HG03139 (cell line): Measurements from ENCODE around the gene PRDM13.
A peak's percentile ranks its signal among the peaks of the same experiment; 100 is the strongest.
"Not testable (repeated sequence)": the region's sequence is repeated elsewhere in the genome, so short reads cannot be mapped to it uniquely, and the experiment has no call there.

Experiments
- ATAC-seq: cut with Tn5 transposase; IDR thresholded peaks from one replicate; pipeline ENCODE4 v1.9.1; 2021; ENCODE audit not compliant: unreplicated experiment

Gene PRDM13

GRCh38 chr6:99606656-99607415, at the start of gene PRDM13:
Gene PRDM13, plus strand, starts transcription at chr6:99606833. Its CDS starts 202 bp downstream, at chr6:99607035.
- ATAC-seq = no peak

- no peak for ATAC-seq
Measured at GRCh38 chr6:99559057-99559456, 47.6 kb upstream of the PRDM13 start.

- ATAC-seq = no peak
Measured at GRCh38 chr6:99560668-99561067, 46.0 kb upstream of the PRDM13 start.

- ATAC-seq = no peak
Measured at GRCh38 chr6:99563056-99563723, 43.4 kb upstream of the PRDM13 start.

DNA sequence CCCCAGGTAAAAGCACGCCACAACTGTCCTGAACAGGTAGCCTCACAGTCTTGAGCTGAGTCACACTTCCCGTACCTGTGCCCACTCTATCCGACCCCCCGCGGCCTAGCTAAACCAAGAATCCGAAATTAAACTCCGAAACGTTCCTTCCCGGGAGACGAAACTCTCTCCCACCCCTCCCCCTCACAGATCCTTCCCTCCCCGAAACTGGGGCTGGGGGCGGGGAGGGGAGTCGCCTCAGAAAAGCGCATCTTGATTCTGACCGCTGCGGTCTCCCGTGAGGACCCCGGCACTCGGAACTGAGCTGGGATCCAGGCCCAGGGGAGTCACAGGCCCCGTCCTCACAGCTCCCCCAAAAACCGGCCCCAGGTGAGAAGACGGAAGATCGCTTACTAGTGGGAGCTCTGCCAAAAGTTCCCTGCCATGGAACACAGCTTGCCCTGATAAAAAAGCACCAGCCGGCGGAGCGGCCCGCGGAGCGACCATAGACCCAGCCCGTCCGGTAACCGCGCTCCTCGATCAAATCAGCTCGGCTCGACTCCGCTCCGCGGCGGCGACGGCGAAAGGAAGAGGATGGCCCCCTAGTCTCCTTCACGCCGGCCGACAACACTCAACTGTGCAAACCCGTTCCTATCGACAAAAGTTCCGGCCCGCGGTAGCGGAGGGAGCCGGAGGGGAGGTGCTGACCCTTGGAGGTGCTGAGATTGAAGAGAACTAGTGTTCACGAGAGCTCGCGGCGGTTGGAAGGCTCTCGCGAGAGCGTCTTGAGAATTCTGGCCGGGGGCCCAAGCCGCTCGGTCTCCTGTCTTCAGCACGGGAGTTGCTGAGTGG, 38.3 kb upstream of the PRDM13 start, which contains the start of gene CCNC:
Gene CCNC (minus strand): TSS at position 558 of the 831 bp plus-strand sequence. CDS start 133 bp downstream, at position 425.
- ATAC-seq = peak; percentile 98

DNA sequence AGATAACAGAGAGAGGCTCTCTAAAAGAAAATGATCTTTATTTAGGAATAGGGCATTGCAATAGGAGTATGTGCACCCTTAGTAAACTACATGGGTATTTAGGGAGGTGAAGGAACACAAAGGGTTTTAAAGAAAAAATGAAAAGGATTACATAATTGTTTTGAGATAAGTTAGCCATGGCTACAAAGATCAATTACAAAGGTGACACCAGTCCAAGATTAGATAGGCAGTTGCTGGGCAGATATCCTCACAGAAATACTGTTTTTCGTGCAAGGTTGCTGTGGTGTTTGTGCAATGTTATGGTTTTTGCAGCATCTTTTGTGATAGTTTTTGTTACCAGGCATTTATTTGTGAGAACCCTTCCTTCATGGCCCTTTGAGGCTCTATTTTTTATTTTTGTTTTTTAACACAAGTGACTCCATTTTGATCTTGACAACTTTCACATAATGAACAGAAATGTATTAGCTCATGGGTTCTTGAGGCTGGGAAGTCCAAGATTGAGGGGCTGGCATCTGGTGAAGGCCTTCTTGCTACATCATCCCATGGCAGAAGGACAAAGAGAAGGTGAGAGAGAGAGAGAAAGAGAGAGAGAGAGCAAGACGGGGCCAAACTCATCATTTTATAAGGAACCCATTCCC, 32.5 kb upstream of the PRDM13 start:
- ATAC-seq = no peak

- no peak for ATAC-seq
Measured at GRCh38 chr6:99575544-99576227, 30.9 kb upstream of the PRDM13 start.

GRCh38 chr6:99579781-99580180, 26.9 kb upstream of the PRDM13 start:
- ATAC-seq = no peak

DNA sequence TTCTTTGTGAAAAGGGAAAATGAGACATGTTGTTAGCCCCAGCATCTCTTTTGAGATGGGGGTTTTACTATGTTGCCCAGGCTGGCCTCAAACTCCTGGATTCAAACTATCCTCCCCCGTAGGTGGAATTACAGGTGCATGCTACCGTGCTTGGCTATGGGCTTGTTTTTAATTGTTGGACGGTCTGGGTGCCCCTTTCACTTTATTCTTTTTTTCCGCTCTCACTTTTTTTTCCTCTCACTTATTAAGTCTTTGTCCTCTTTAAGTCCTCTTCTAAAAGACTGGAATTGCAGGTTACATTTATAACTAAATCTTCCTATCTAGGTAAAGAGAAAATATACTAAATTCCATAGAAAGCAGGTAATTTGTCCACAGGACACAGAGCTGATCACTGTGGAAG, 18.8 kb upstream of the PRDM13 start:
- no peak for ATAC-seq

DNA sequence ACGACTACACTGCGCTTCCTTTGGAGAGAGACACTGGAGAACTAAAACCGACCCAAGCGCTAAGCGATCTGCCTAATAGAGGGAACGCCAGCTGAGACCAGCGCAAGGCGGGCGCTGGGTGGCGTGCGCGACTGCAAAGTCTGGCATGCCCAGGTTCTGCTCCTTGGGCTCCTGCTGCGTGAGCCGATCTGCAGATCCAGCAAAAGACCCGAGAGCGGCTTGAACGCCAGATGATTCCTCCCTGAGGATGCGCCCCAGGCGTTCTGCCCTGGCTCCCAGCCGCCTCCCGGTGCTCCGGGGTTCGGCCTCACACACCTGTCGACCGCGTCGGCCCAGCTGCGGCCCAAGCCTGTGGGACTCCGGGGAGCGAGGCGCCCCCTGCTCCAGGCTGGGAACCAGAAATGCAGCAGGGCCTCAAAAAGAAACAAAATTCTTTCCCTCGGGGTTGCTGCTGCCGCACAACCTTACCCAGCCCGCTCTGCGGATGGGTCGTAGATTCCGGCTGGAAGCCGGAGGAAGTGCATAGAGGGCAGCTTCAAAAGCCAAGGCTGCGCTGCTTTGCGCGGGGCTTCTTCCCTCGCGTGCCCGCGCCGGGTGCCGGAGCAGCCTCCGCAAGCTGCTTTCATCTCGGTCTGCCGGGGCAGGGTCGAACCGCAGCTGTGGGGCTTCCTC, 17.9 kb upstream of the PRDM13 start:
- ATAC-seq = peak; percentile 93

DNA sequence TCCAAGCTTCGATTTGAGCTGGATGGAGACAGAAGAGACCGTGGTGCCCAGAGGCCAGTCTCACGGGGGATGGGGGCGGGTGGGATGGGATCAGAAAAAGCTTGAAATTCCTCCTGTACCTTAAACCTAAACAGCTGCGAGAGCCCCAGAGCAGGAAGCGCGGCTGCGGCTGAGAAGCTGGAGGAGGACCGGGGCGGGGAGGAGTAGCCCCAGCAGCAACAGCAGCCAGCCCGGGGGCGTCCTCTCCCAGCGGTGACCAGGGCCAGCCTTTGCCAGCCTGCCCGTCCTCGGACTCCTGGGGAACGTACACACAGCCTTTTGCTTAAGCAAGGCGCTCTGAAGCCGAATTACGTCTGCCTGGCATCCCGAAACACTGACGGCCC, 17.4 kb upstream of the PRDM13 start:
- peak; percentile 19 for ATAC-seq

GRCh38 chr6:99589907-99590493, 16.6 kb upstream of the PRDM13 start:
- no peak for ATAC-seq

DNA sequence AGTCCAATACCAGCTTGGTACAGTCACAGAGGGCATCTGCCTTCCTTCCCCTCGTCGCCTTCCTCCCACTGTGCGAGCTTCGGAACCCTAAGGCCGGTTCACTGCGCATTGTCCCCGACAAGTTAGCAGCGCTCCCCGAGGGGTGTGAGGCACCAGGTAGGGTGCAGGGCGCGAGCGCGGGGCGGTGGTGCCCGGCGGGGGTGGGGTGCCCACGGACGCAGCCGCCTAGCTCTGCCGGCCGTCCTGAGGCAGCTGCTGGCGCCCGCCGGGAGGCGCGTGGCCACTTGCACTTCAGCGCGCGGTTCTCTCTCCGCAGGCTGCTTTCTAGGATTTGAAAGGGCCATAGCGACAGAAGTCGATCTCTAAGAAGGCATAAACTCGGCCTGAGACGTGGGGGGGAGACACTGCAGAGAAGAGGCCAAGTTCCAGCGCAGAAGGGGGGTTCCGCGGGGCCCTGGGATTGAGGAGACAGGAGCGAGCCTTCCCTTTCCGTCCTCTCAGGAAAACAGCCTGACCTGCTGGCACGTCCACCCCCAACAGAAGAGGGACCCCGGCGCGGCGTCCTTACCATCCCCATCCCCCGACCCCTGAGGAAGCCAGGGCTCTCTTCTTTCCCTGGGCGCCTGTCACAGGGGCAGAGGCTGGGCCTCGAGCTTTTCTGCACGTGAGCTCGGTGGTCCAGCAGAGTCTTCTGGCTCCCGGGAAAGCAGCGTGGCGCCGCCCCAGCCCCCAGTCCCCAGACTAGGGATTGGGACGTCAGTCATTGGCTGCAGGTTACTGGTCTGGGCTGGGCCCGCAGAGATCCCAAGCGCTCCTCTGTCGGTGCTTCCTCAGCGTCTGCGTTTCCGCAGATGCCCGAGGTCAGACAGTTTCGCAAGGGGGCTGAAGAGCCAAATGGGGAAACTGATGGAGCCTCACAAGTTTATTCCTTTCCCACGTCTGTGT, 15.6 kb upstream of the PRDM13 start:
- no peak for ATAC-seq

DNA sequence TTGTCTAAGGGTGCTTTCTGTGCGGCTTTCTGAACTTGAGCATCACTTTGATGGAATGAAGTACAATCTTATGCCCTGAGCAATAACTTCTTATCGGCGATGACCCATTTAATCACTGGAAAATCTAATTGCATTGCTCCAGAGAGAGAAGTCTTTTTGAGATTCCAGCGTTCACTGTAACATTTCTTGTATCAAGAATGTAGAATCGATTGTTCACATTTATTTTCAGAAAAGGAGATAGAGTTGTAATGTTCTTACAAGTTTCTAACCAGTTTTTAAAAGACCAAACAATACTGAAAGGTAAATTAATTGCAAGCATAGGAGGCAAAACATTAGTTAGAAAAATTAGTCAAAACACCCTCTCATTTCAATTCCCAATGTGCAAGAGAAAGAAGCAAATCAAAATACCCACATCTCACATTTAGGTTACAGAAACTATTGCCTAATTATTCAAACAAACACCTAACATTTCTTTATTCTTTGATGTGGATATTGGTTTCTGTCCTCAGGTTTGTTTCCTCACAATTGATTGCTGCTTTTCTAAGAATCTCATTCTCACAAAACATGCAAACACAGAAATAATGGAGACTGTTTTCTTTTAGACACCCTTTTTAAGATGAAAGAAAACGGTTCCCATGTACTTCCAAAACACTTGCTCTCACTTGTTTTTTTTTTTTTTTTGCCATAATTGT, 14.8 kb upstream of the PRDM13 start:
- no peak for ATAC-seq

DNA sequence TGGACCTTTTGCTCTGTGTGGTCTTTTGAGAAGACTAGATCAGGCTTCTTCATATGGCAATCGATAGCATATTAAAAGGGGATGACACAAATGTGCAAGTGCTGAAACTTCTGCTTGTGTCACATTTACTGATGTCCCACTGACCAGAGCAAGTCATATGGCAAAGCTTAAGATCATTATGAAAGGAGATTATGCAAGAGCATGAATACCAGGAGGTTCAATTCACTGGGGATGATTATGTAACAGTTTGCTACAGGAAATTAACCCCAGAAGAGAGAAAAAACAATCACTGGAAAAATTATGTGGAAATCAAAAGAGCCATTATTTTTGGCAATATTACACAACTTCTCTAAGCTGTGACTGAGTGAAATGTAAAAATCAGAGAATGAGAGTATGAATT, 13.7 kb upstream of the PRDM13 start:
- no peak for ATAC-seq

DNA sequence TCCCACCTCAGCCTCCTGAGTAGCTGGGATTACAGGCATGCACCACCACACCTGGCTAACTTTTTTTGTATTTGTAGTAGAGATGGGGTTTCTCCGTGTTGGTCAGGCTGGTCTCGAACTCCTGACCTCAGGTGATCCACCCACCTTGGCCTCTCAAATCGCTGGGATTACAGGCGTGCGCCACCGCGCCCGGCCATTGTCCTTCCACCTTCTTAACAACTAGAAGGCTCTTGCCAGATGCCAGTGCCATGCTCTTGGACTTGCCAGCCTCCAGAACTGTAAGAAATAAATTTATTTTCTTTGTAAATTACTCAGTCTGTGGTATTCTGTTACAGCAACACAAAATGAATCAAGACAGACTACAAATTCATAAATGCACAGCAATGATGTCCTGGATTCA, 11.9 kb upstream of the PRDM13 start:
- ATAC-seq = not testable (repeated sequence)

- ATAC-seq = no peak
Measured at GRCh38 chr6:99602520-99603420, 3.9 kb upstream of the PRDM13 start.
